Esophagus (tissue), 2 donors: Measurements from ENCODE around the gene SMYD3. TPM values are rescaled to one million over a fixed set of nuclear protein-coding genes. Genes with fewer than 3 reads are reported as not detected.
"Not testable (repeated sequence)": the region's sequence is repeated elsewhere in the genome, so short reads cannot be mapped to it uniquely, and the experiment has no call there.

Experiments
- H3K27ac ChIP-seq, 2 donors: one replicate each; pipeline ENCODE4 v1.5.1; 2013; ENCODE audit warnings: low read depth in 2 of 2, mild to moderate bottlenecking in 2 of 2, inconsistent platforms in 1 of 2, low read length in 1 of 2, moderate library complexity in 1 of 2
- H3K27me3 ChIP-seq, 2 donors: one replicate each; pipeline ENCODE4 v1.6.1; 2013; ENCODE audit warnings: low read length in 2 of 2, control low read depth in 1 of 2, mild to moderate bottlenecking in 1 of 2; ENCODE audit not compliant: insufficient read depth in 2 of 2, control insufficient read depth in 1 of 2
- H3K36me3 ChIP-seq, 2 donors: one replicate each; pipeline ENCODE4 v1.6.1; 2013; ENCODE audit warnings: low read length in 1 of 2; ENCODE audit not compliant: control insufficient read depth in 2 of 2, insufficient read depth in 2 of 2
- H3K4me1 ChIP-seq, 2 donors: one replicate each; pipeline ENCODE4 v1.6.1; 2013; ENCODE audit warnings: low read length in 1 of 2; ENCODE audit not compliant: control insufficient read depth in 2 of 2, insufficient read depth in 2 of 2
- H3K4me3 ChIP-seq, 2 donors: one replicate each; pipeline ENCODE4 v1.5.1; 2013; ENCODE audit warnings: low read length in 2 of 2, mild to moderate bottlenecking in 2 of 2, low read depth in 1 of 2, moderate library complexity in 1 of 2
- H3K9me3 ChIP-seq, 2 donors: one replicate each; pipeline ENCODE4 v1.6.1; 2013; ENCODE audit warnings: mild to moderate bottlenecking in 2 of 2, low read depth in 1 of 2, low read length in 1 of 2, moderate library complexity in 1 of 2; ENCODE audit not compliant: control insufficient read depth in 2 of 2, insufficient read depth in 1 of 2
- WGBS, 2 donors: extraction: QIAGEN DNeasy Blood & Tissue Kit; methylation state at CpG; one replicate each; pipeline ENCODE4 v1.1.7; 2013; 5-methylcytosine and 5-hydroxymethylcytosine counted together
- polyA plus RNA-seq, 2 donors: library from polyadenylated mRNA; stranded (reverse); fragments of 200-250 nt; gene quantifications; one replicate each; pipeline ENCODE4 v1.2.3, GENCODE V29; 2013
- donor health status: healthy with polysubstance abuse.
- donor health status: Bipolar disorder and iron deficiency.

Gene SMYD3
- polyA plus RNA-seq, 2 donors: 5.0 to 5.7 TPM

DNA sequence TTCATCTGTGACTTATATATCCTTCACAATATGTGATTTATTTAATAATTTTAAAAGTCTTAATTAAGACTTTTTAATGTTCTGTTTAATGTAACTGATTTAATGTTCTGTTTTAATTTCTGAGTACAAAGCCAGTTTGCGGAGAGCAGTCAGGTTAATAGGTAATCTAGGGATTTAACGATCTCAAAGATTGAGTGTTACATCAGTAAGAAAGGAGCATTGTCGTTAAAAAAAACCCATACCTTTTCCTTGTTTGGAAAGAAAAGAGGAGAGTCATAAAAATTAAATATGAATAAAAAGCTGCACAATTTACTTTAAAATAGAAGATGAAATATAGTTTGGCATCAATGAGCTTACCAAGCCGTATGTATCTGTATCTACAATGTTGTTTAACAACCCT, 730.9 kb downstream of the SMYD3 start:
- Histone ChIP-seq H3K9me3 (no peaks in the 10 kb centered on the region), H3K4me1 (no peaks in the 10 kb centered on the region), H3K36me3 (no peaks in the 10 kb centered on the region), H3K27ac (no peak overlapping the region), H3K27me3 (no peaks in the 10 kb centered on the region), H3K4me3 (no peak overlapping the region)
- 84 to 93% methylated on average over 4 of the region's 4 CpGs for WGBS, 2 donors

- H3K4me1 ChIP-seq, H3K36me3 ChIP-seq, H3K27me3 ChIP-seq, H3K9me3 ChIP-seq, H3K4me3 ChIP-seq, H3K27ac ChIP-seq: not testable (repeated sequence)
- 89 to 94% methylated on average over 15 to 25 of the region's 25 CpGs for WGBS, 2 donors
Observed at GRCh38 chr1:245774931-245775330, 732.1 kb downstream of the SMYD3 start.

DNA sequence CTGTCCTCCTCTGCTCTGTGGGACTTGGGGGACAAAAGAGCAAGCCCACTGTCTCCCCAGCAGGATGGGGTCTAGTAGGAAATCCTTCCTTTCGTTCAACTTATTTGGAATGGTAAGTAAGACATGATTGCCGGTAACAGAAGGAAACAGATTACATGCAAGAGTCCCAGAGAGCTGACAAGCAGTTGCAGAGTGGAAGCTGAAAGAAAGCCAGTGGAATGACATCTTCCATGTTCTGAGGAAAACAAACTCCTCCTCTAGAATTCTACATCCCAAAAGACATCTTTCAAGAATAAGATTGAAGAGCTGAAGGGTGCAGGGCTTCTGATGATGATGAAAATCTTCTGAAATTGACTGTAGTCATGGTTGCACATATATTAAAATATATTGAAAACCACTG, 732.9 kb downstream of the SMYD3 start:
- no peaks in the 10 kb centered on the region for H3K9me3 ChIP-seq
- H3K27me3 ChIP-seq: no peaks in the 10 kb centered on the region
- WGBS, 2 donors: 84 to 88% methylated on average over 2 of the region's 2 CpGs
- H3K4me3 ChIP-seq: no peak overlapping the region
- no peaks in the 10 kb centered on the region for H3K4me1 ChIP-seq
- no peak overlapping the region for H3K27ac ChIP-seq
- H3K36me3 ChIP-seq: no peaks in the 10 kb centered on the region

- no peaks in the 10 kb centered on the region for H3K4me1 ChIP-seq
- no peak overlapping the region for H3K4me3 ChIP-seq
- no peak overlapping the region for H3K27ac ChIP-seq
- 91 to 93% methylated on average over 3 of the region's 3 CpGs for WGBS, 2 donors
- H3K27me3 ChIP-seq: no peaks in the 10 kb centered on the region
- no peaks in the 10 kb centered on the region for H3K36me3 ChIP-seq
- H3K9me3 ChIP-seq: no peaks in the 10 kb centered on the region
Observed at GRCh38 chr1:245773344-245773743, 733.7 kb downstream of the SMYD3 start.

GRCh38 chr1:245772739-245773138, 734.3 kb downstream of the SMYD3 start:
- H3K4me3 ChIP-seq: no peak overlapping the region
- no peaks in the 10 kb centered on the region for H3K36me3 ChIP-seq
- WGBS, 2 donors: 79 to 96% methylated on average over 1 of the region's 1 CpG
- H3K27me3 ChIP-seq: no peaks in the 10 kb centered on the region
- no peaks in the 10 kb centered on the region for H3K4me1 ChIP-seq
- H3K9me3 ChIP-seq: no peaks in the 10 kb centered on the region
- H3K27ac ChIP-seq: no peak overlapping the region

GRCh38 chr1:245772325-245772724, 734.8 kb downstream of the SMYD3 start:
- H3K4me1 ChIP-seq: no peaks in the 10 kb centered on the region
- H3K9me3 ChIP-seq: no peaks in the 10 kb centered on the region
- H3K4me3 ChIP-seq: no peak overlapping the region
- H3K27me3 ChIP-seq: no peaks in the 10 kb centered on the region
- WGBS, 2 donors: 75 to 89% methylated on average over 1 of the region's 1 CpG
- no peak overlapping the region for H3K27ac ChIP-seq
- no peaks in the 10 kb centered on the region for H3K36me3 ChIP-seq

DNA sequence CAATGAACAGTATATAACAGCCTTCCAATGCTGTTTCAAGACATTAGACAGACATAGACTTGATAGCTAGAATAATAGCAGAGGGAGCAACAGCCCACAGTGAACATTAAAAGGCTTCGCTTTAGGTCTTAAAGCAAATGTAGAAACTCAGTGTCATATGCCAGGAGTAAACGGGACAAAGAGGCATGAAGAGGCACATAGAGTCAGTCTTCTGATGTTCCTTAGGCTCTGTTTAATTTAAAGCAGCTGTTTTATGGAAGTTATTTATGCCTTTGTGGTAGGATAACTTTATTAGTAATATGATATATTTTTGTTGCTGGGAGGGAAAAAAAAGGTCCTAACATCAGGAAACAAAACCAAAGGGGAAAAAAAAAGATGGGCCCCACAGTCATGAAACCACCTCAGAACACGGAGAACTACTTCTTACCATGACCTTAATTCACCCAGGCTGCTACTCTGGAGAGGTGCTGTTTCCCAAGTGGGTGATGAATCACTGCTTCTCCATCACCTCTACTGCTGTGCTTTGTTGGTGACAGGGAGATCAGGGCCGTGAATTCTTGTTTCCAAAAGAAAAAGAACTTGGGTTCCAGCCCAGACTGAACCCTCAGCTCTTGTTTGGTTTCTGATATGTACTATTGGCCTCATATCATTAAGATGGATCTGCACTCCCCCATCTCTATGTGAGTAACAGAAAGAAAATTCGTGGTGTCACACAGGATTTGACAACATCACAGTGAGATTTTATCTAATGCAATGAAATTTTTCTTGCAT, 735.4 kb downstream of the SMYD3 start:
- H3K9me3 ChIP-seq: no peaks in the 10 kb centered on the region
- H3K27ac ChIP-seq: no peak overlapping the region
- no peaks in the 10 kb centered on the region for H3K4me1 ChIP-seq
- H3K27me3 ChIP-seq: no peaks in the 10 kb centered on the region
- no peak overlapping the region for H3K4me3 ChIP-seq
- 52 to 53% methylated on average over 5 of the region's 5 CpGs for WGBS, 2 donors
- no peaks in the 10 kb centered on the region for H3K36me3 ChIP-seq

GRCh38 chr1:245770156-245770555, 736.9 kb downstream of the SMYD3 start:
- Histone ChIP-seq H3K9me3 (no peaks in the 10 kb centered on the region), H3K4me1 (no peaks in the 10 kb centered on the region), H3K4me3 (no peak overlapping the region), H3K27ac (no peak overlapping the region), H3K27me3 (no peaks in the 10 kb centered on the region), H3K36me3 (no peaks in the 10 kb centered on the region)
- 88 to 90% methylated on average over 2 of the region's 2 CpGs for WGBS, 2 donors

- Histone ChIP-seq H3K27me3 (no peaks in the 10 kb centered on the region), H3K4me3 (no peak overlapping the region), H3K4me1 (no peaks in the 10 kb centered on the region), H3K27ac (no peak overlapping the region), H3K9me3 (no peaks in the 10 kb centered on the region), H3K36me3 (no peaks in the 10 kb centered on the region)
- 88% methylated on average over 4 of the region's 4 CpGs for WGBS, 2 donors
Observed at GRCh38 chr1:245768596-245768995, 738.5 kb downstream of the SMYD3 start.

GRCh38 chr1:245765230-245766000, 741.7 kb downstream of the SMYD3 start:
- no peak overlapping the region for H3K4me3 ChIP-seq
- H3K27ac ChIP-seq: no peak overlapping the region
- H3K4me1 ChIP-seq: no peaks in the 10 kb centered on the region
- WGBS, 2 donors: 85 to 87% methylated on average over 10 of the region's 10 CpGs
- no peaks in the 10 kb centered on the region for H3K36me3 ChIP-seq
- no peaks in the 10 kb centered on the region for H3K27me3 ChIP-seq
- no peaks in the 10 kb centered on the region for H3K9me3 ChIP-seq
